ENCODE results near the gene RGPD8. TPM values are rescaled to one million over a fixed set of nuclear protein-coding genes. Genes with fewer than 3 reads are reported as not detected.
A peak's percentile ranks its signal among the peaks of the same experiment; 100 is the strongest.

RGPD8 gene
- total RNA-seq, 1 donor from 2014 or later, result 23.0 TPM

GRCh38 chr2:112335600-112335999, 97.8 kb downstream of the RGPD8 start:
- DNase-seq (ENCODE audit: low read depth), result peak; percentile 69

- no peak for DNase-seq (ENCODE audit: low read depth)
These were observed 101.2 kb downstream of the RGPD8 start for GRCh38 chr2:112332123-112332696.

GRCh38 chr2:112322919-112323318, 110.5 kb downstream of the RGPD8 start:
- DNase-seq (ENCODE audit: low read depth), result no peak

GRCh38 chr2:112321375-112322320, 111.8 kb downstream of the RGPD8 start:
- no peak for DNase-seq (ENCODE audit: low read depth)

Other genes starting within 250 kb of the RGPD8 start
- 9.9 and 11.2 TPM in 2 replicates for gene ZC3H8, start 178.6 kb downstream of the RGPD8 start, total RNA-seq
- gene ZC3H6, start 158.0 kb downstream of the RGPD8 start, total RNA-seq, result 4.7 and 7.0 TPM in 2 replicates
- gene TTL, start 48.5 kb upstream of the RGPD8 start, total RNA-seq, result 46.5 and 62.2 TPM in 2 replicates
- gene POLR1B, start 108.8 kb upstream of the RGPD8 start, total RNA-seq, result 19.3 and 33.0 TPM in 2 replicates
- gene CHCHD5, start 151.0 kb upstream of the RGPD8 start, total RNA-seq, result 3.1 and 6.4 TPM in 2 replicates
- gene SLC20A1, start 212.3 kb upstream of the RGPD8 start, total RNA-seq, result 72.9 and 91.2 TPM in 2 replicates